Measurements from ENCODE around the gene POLR2H.
A peak's percentile ranks its signal among the peaks of the same experiment; 100 is the strongest.

The POLR2H gene

DNA sequence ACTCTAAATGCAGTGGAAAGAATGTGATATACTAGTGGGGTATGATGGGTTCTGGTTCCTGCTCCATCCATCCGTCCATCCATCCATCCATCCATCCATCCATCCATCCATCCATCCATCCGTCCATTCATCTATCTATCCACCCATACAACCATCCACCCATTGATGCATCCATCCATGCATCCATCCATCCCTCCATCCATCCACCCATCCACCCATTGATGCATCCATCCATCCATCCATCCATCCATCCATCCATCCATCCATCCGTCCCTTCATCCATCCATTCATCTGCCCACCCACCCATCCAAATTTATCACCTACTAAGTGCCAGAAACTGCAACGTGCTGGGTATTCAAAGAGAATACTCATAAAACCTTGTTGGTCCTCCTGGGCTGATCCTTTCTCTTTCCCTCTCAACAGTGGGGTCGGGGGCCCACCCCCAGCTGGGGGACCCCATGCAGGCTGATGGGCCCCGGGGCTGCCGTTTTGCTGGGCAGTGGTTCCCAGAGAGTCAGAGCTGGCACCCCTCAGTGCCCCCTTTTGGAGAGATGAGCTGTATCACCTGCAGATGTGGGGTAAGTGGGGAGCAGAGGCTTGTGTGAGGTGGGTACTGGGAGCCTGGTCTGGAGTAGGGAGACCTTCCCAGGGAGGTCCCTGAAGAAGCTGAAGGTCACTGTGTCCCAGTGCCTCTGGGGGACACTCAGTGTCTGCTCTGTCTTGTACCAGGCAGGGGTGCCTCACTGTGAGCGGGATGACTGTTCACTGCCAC is 26.8 kb downstream of the POLR2H start:
- peaks cover 64% of the 10 kb centered on the region for H3K27me3 Mint-ChIP-seq
- H3K9me3 Mint-ChIP-seq = no peaks in the 10 kb centered on the region
- no peak for DNase-seq
- no peak overlapping the region for H3K4me3 Mint-ChIP-seq
- no peaks in the 10 kb centered on the region for H3K4me1 Mint-ChIP-seq
- no peak overlapping the region for H3K27ac Mint-ChIP-seq
- CTCF ChIA-PET = no interaction called here
- H3K36me3 Mint-ChIP-seq = no peaks in the 10 kb centered on the region

GRCh38 chr3:184388936-184389230 is 27.4 kb downstream of the POLR2H start:
- Mint-ChIP-seq H3K9me3 (no peaks in the 10 kb centered on the region), H3K4me1 (no peaks in the 10 kb centered on the region), H3K4me3 (no peak overlapping the region), H3K36me3 (no peaks in the 10 kb centered on the region), H3K27ac (no peak overlapping the region), H3K27me3 (peaks cover 59% of the 10 kb centered on the region)
- no peak for DNase-seq
- CTCF ChIA-PET = no interaction called here

DNA sequence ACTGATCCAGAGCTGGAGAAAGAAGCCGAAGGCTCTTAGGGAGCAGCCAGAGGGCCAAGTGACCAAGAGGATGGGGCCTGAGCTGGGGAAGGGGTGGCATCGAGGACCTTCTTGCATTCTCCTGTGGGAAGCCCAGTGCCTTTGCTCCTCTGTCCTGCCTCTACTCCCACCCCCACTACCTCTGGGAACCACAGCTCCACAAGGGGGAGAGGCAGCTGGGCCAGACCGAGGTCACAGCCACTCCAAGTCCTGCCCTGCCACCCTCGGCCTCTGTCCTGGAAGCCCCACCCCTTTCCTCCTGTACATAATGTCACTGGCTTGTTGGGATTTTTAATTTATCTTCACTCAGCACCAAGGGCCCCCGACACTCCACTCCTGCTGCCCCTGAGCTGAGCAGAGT is 27.9 kb downstream of the POLR2H start:
- CTCF ChIA-PET = interaction anchor here (1.0 kb wide), 1 partner anchor 34 kb away, joined by 3 read pairs; no protein-coding TSS in a partner anchor
- Mint-ChIP-seq H3K4me3 (no peak overlapping the region), H3K27me3 (peaks cover 54% of the 10 kb centered on the region), H3K36me3 (no peaks in the 10 kb centered on the region), H3K27ac (no peak overlapping the region), H3K4me1 (no peaks in the 10 kb centered on the region), H3K9me3 (no peaks in the 10 kb centered on the region)
- no peak for DNase-seq

DNA sequence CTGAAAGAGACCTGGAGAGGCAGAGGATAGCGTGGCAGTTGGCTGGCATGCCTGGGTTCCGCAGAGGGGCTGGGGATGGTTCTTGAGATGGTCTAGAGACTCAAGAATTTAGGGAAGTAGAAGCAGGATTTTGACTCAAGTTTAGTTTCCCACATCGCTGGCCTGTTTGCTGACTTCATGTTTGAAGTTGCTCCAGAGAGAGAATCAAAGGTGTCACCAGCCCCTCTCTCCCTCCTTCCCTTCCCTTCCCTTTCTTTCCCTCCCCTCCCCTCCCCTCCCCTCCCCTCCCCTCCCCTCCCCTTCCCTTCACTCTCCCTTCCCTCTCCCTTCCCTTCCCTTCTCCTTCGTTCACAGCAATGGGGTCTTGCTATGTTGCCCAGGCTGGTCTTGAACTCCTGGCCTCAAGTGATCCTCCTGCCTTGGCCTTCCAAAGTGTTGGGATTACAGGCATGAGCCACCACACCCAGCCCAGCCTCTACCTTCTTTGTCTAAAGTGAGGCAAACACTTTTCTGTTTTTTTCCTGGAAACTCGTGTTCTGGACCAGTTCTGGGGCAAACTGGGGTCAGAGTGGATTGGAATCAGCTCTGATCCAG is 28.5 kb downstream of the POLR2H start:
- H3K36me3 Mint-ChIP-seq = no peaks in the 10 kb centered on the region
- H3K4me1 Mint-ChIP-seq = no peaks in the 10 kb centered on the region
- CTCF ChIA-PET = interaction anchor here (1.0 kb wide), 1 partner anchor 35 kb away, joined by 3 read pairs; no protein-coding TSS in a partner anchor
- DNase-seq = no peak
- no peaks in the 10 kb centered on the region for H3K9me3 Mint-ChIP-seq
- H3K4me3 Mint-ChIP-seq = no peak overlapping the region
- H3K27me3 Mint-ChIP-seq = peaks cover 54% of the 10 kb centered on the region
- no peak overlapping the region for H3K27ac Mint-ChIP-seq

DNA sequence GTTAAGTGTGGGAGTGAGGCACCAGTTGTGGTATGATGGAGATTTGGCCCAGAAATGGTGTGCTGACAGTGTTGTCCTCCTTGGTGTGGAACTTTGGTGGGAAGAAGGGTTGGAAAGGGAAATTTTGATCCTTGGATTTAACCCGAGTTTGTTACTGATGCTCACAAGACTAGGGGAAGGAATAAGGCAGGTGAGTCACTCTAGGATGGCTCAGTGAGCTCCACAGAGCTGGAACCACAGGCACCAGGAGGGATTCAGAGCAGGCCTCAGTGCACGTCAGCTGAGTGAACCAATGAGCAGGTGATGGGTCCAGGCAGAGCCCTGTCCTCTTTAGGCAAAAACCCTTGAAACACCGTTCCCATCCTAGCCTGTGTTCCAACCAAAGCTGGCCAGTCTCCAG is 29.8 kb downstream of the POLR2H start:
- H3K27ac Mint-ChIP-seq = no peak overlapping the region
- H3K9me3 Mint-ChIP-seq = no peaks in the 10 kb centered on the region
- no peaks in the 10 kb centered on the region for H3K36me3 Mint-ChIP-seq
- no peak overlapping the region for H3K4me3 Mint-ChIP-seq
- no peaks in the 10 kb centered on the region for H3K4me1 Mint-ChIP-seq
- DNase-seq = no peak
- peaks cover 52% of the 10 kb centered on the region for H3K27me3 Mint-ChIP-seq
- CTCF ChIA-PET = no interaction called here

DNA sequence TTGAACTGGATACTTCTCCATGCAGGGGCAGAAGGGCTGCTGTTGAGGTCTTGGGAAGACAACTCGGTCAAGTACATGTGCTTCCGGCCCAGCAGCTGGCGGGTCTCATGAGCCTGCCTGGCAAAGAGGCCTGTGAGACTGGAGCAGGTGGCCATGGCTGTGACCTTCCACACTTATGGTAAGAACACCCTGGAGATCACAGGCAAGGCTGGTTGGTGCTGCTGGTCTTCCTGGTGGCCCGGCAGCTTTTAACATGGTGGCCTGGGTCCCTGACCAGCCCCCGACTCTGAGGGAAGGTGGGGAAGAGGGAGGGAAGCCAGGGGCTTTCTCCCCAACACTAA is 33.8 kb downstream of the POLR2H start:
- CTCF ChIA-PET = interaction anchor here (1.9 kb wide), 1 partner anchor 23 kb away, joined by 6 read pairs; no protein-coding TSS in a partner anchor
- DNase-seq = no peak
- H3K4me3 Mint-ChIP-seq = no peak overlapping the region
- no peaks in the 10 kb centered on the region for H3K4me1 Mint-ChIP-seq
- no peak overlapping the region for H3K27ac Mint-ChIP-seq
- H3K36me3 Mint-ChIP-seq = no peaks in the 10 kb centered on the region
- peaks cover 36% of the 10 kb centered on the region for H3K27me3 Mint-ChIP-seq
- H3K9me3 Mint-ChIP-seq = no peaks in the 10 kb centered on the region

GRCh38 chr3:184399410-184399809 is 37.9 kb downstream of the POLR2H start:
- H3K27ac Mint-ChIP-seq = no peak overlapping the region
- no peaks in the 10 kb centered on the region for H3K4me1 Mint-ChIP-seq
- no peaks in the 10 kb centered on the region for H3K36me3 Mint-ChIP-seq
- CTCF ChIA-PET = no interaction called here
- DNase-seq = no peak
- peaks cover 40% of the 10 kb centered on the region for H3K27me3 Mint-ChIP-seq
- H3K9me3 Mint-ChIP-seq = no peaks in the 10 kb centered on the region
- H3K4me3 Mint-ChIP-seq = no peak overlapping the region

DNA sequence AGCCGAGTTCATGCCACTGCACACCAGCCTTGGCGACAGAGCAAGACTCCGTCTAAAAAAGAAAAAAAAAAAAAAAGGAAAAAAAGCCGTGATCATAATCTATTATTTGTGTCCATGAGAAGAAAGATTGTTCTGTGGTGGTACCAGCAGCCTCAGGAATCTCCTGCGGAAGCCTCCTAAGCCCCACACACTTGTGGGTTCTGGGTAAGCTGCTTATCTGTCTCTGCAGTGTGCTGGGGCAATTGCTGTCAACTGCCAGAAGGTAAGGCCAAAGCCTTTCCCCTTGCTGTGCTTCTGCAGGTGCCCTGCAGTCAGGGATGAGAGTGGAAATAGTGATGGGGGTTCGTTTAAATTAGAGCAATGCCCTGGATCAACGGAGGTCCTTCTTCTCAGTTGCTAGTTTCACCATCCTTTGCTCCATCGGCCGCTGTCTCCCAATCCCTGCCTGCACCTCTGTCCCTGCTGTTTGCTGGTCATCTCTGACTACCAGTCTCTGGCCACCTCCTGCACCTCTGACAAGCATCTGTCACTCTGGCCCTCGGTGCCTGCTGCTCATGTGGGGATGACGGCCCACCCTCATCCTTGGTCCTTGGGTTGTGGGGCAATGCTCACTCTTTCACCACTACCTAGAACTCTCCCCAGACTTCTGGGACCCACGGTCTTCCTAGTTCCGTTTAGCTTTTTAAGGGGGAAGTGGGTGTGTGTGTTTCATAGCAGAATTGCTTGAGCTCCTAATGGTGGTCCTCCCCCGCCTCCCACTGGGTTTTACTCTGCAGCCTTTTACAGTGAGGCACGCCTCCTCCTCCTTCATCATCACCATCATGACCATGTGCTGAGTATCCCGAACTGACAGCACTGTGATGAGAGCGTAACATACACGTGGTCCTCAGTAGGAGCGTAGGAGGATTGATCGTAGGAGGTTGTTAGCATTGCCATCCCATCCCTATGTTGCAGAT is 43.8 kb downstream of the POLR2H start:
- Mint-ChIP-seq H3K36me3 (no peaks in the 10 kb centered on the region), H3K27ac (no peak overlapping the region), H3K27me3 (peaks cover 19% of the 10 kb centered on the region), H3K9me3 (no peaks in the 10 kb centered on the region), H3K4me3 (no peak overlapping the region), H3K4me1 (no peaks in the 10 kb centered on the region)
- DNase-seq = no peak
- CTCF ChIA-PET = no interaction called here

DNA sequence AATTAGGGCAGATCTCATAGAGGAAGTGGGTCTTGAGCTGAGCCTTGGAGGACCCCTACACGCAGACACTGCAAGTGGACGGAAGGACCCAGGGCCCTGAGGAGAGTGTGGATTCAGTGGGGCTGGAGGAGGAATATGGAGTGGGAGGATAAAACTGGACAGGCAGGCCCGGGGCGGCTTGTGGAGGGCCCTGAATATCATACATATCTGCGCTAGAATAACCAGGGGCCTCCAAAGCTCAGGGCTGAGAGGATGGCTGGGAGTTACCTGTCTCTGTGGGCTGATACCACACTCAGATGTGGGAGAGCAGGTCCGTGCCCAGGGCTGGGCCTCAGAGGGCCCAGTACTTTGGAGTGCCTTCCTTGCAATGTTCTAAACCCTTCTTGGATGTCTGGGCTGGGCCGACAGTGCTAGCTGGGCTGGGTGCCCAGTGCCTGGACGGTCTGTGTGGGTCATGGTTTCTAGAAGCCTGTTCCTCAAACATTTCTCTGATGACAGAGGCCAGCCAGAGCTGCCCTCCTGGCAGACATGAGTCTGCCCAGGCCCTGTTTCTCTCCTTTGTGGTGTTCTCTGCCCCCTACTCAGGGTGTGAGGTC is 47.9 kb downstream of the POLR2H start:
- H3K27me3 Mint-ChIP-seq = peaks cover 14% of the 10 kb centered on the region
- no peaks in the 10 kb centered on the region for H3K9me3 Mint-ChIP-seq
- no peak for DNase-seq
- H3K4me1 Mint-ChIP-seq = no peaks in the 10 kb centered on the region
- CTCF ChIA-PET = interaction anchor here (0.8 to 1.3 kb wide), 2 partner anchors 9 to 11 kb away, joined by 4 read pairs; no protein-coding TSS in a partner anchor
- H3K27ac Mint-ChIP-seq = no peak overlapping the region
- no peaks in the 10 kb centered on the region for H3K36me3 Mint-ChIP-seq
- H3K4me3 Mint-ChIP-seq = no peak overlapping the region

DNA sequence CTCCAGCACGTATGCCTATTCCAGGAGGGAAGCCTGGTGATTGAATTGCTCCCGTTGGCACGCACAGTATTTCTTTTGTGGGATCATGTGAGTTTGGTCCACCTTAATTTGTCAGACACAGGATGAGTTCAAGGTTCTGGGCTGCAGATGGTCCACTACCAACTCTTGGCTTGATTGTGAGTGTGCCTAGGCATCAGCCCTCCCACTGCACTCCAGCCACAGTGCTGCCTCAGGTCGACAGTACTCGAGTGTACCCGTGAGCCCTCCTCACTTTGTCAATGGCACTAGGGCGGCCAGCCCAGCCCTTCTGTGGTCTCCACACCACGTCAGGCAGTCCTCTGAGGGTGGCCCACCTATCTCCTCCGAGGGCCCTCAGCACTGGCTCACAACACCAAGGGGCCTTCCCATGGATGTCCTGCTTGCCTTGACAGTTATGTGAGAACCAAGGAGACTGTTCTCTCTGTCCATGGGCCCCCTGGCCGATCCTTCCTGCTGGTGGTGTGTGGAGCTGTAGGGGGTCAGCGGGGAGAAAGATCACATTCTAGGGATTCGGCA is 48.5 kb downstream of the POLR2H start:
- no peak for DNase-seq
- CTCF ChIA-PET = interaction anchor here (0.8 kb wide), 1 partner anchor 10 kb away, joined by 4 read pairs; no protein-coding TSS in a partner anchor
- no peak overlapping the region for H3K27ac Mint-ChIP-seq

GRCh38 chr3:184414418-184415202 is 53.1 kb downstream of the POLR2H start:
- H3K27me3 Mint-ChIP-seq = peaks cover 16% of the 10 kb centered on the region
- CTCF ChIA-PET = interaction anchor here (0.6 to 9.3 kb wide), 5 partner anchors 43 to 127 kb away, joined by 3 to 73 read pairs (median 3); no protein-coding TSS in a partner anchor
- no peaks in the 10 kb centered on the region for H3K36me3 Mint-ChIP-seq
- H3K27ac Mint-ChIP-seq = no peak overlapping the region
- no peak overlapping the region for H3K4me3 Mint-ChIP-seq
- no peak for DNase-seq
- H3K9me3 Mint-ChIP-seq = no peaks in the 10 kb centered on the region
- H3K4me1 Mint-ChIP-seq = no peaks in the 10 kb centered on the region

More for the DNA sequence above, 48.5 kb downstream of the POLR2H start:
- Mint-ChIP-seq H3K4me3 (no peak overlapping the region), H3K9me3 (no peaks in the 10 kb centered on the region), H3K36me3 (no peaks in the 10 kb centered on the region), H3K27me3 (peaks cover 12% of the 10 kb centered on the region), H3K4me1 (no peaks in the 10 kb centered on the region)

DNA sequence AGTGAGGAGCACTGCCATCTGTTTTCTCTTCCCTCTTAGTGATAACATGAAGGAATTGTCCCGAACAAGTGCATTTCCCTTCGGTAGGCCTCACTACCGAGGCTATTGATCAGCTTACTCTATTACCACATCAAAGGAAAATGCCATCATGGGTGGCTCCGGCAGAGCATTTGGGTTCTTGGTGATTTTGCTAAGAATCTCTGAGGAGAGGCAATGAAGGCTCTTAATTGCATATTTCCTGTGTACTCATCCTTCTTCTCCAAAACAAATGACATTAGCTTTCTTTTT is 53.6 kb downstream of the POLR2H start:
- Mint-ChIP-seq H3K36me3 (no peaks in the 10 kb centered on the region), H3K27me3 (peaks cover 16% of the 10 kb centered on the region), H3K9me3 (no peaks in the 10 kb centered on the region), H3K4me1 (no peaks in the 10 kb centered on the region), H3K27ac (no peak overlapping the region), H3K4me3 (no peak overlapping the region)
- CTCF ChIA-PET = interaction anchor here (0.6 to 9.3 kb wide), 4 partner anchors 43 to 126 kb away, joined by 3 to 73 read pairs (median 4); no protein-coding TSS in a partner anchor
- DNase-seq = no peak

GRCh38 chr3:184417619-184418327 is 56.3 kb downstream of the POLR2H start:
- Mint-ChIP-seq H3K27ac (no peak overlapping the region), H3K4me3 (no peak overlapping the region), H3K27me3 (peaks cover 12% of the 10 kb centered on the region), H3K36me3 (no peaks in the 10 kb centered on the region), H3K9me3 (no peaks in the 10 kb centered on the region), H3K4me1 (no peaks in the 10 kb centered on the region)
- peak; percentile 79 for DNase-seq
- CTCF ChIA-PET = interaction anchor here (0.5 to 9.3 kb wide), 11 partner anchors 9 to 385 kb away, joined by 3 to 73 read pairs (median 3); no protein-coding TSS in a partner anchor
